Measurements from ENCODE around the gene PEPD. TPM values are rescaled to one million over a fixed set of nuclear protein-coding genes. Genes with fewer than 3 reads are reported as not detected.

Gene PEPD
- total RNA-seq, 1 experiment from 2014 or later = 14.2 TPM

- DNase-seq = no peak
- H3K4me2 ChIP-seq (ENCODE audit: low read depth, low read length, poor library complexity, severe bottlenecking) = no peak overlapping the region
- no peaks in the 10 kb centered on the region for H3K27me3 ChIP-seq (ENCODE audit: low read length)
These were observed 80.9 kb downstream of the PEPD start for GRCh38 chr19:33440682-33441081.

GRCh38 chr19:33440241-33440640, 81.3 kb downstream of the PEPD start:
- H3K27ac ChIP-seq (ENCODE audit: low read length) = no peak overlapping the region
- H3K79me2 ChIP-seq (ENCODE audit: low read length) = no peaks in the 10 kb centered on the region
- H3K9ac ChIP-seq (ENCODE audit: low read length) = no peak overlapping the region
- no peaks in the 10 kb centered on the region for H3K4me1 ChIP-seq (ENCODE audit: low read length)
- H3K36me3 ChIP-seq (ENCODE audit: insufficient read depth, low read length) = no peaks in the 10 kb centered on the region
- no peaks in the 10 kb centered on the region for H4K20me1 ChIP-seq (ENCODE audit: insufficient read depth, low read depth, low read length)
- no peaks in the 10 kb centered on the region for H3K9me3 ChIP-seq (ENCODE audit: low read length)
- DNase-seq = no peak
- no peak overlapping the region for H3K4me2 ChIP-seq (ENCODE audit: low read depth, low read length, poor library complexity, severe bottlenecking)
- H3K27me3 ChIP-seq (ENCODE audit: low read length) = no peaks in the 10 kb centered on the region
- no peaks in the 10 kb centered on the region for H3K9me2 ChIP-seq (replicated peaks; ENCODE audit: insufficient read depth, low read length)
- no peak overlapping the region for H2AFZ ChIP-seq (ENCODE audit: low read length)
- no peak overlapping the region for H3K4me3 ChIP-seq (ENCODE audit: low read length)

More at GRCh38 chr19:33440682-33441081, 80.9 kb downstream of the PEPD start:
- Histone ChIP-seq H2AFZ (ENCODE audit: low read length) (no peak overlapping the region), H3K9me3 (ENCODE audit: low read length) (no peaks in the 10 kb centered on the region), H3K4me1 (ENCODE audit: low read length) (no peaks in the 10 kb centered on the region), H4K20me1 (ENCODE audit: insufficient read depth, low read depth, low read length) (no peaks in the 10 kb centered on the region), H3K9me2 (replicated peaks; ENCODE audit: insufficient read depth, low read length) (no peaks in the 10 kb centered on the region), H3K79me2 (ENCODE audit: low read length) (no peaks in the 10 kb centered on the region), H3K36me3 (ENCODE audit: insufficient read depth, low read length) (no peaks in the 10 kb centered on the region), H3K4me3 (ENCODE audit: low read length) (no peak overlapping the region), H3K9ac (ENCODE audit: low read length) (no peak overlapping the region), H3K27ac (ENCODE audit: low read length) (no peak overlapping the region)

- no peaks in the 10 kb centered on the region for H4K20me1 ChIP-seq (ENCODE audit: insufficient read depth, low read depth, low read length)
- no peaks in the 10 kb centered on the region for H3K27me3 ChIP-seq (ENCODE audit: low read length)
These were observed 82.4 kb downstream of the PEPD start for GRCh38 chr19:33438987-33439781.

GRCh38 chr19:33437821-33438671, 83.5 kb downstream of the PEPD start:
- H3K9me2 ChIP-seq (replicated peaks; ENCODE audit: insufficient read depth, low read length) = no peaks in the 10 kb centered on the region
- H3K9ac ChIP-seq (ENCODE audit: low read length) = no peak overlapping the region
- H3K4me1 ChIP-seq (ENCODE audit: low read length) = no peaks in the 10 kb centered on the region
- no peaks in the 10 kb centered on the region for H3K9me3 ChIP-seq (ENCODE audit: low read length)
- no peak for DNase-seq
- H3K27ac ChIP-seq (ENCODE audit: low read length) = no peak overlapping the region
- no peak overlapping the region for H3K4me3 ChIP-seq (ENCODE audit: low read length)
- no peaks in the 10 kb centered on the region for H3K79me2 ChIP-seq (ENCODE audit: low read length)
- no peak overlapping the region for H3K4me2 ChIP-seq (ENCODE audit: low read depth, low read length, poor library complexity, severe bottlenecking)
- H3K36me3 ChIP-seq (ENCODE audit: insufficient read depth, low read length) = no peaks in the 10 kb centered on the region
- no peaks in the 10 kb centered on the region for H3K27me3 ChIP-seq (ENCODE audit: low read length)
- H4K20me1 ChIP-seq (ENCODE audit: insufficient read depth, low read depth, low read length) = no peaks in the 10 kb centered on the region
- no peak overlapping the region for H2AFZ ChIP-seq (ENCODE audit: low read length)

More at GRCh38 chr19:33438987-33439781, 82.4 kb downstream of the PEPD start:
- H3K9me3 ChIP-seq (ENCODE audit: low read length) = no peaks in the 10 kb centered on the region
- no peak overlapping the region for H3K27ac ChIP-seq (ENCODE audit: low read length)
- no peaks in the 10 kb centered on the region for H3K79me2 ChIP-seq (ENCODE audit: low read length)
- H3K4me1 ChIP-seq (ENCODE audit: low read length) = no peaks in the 10 kb centered on the region
- H3K4me2 ChIP-seq (ENCODE audit: low read depth, low read length, poor library complexity, severe bottlenecking) = no peak overlapping the region
- DNase-seq = no peak
- H3K9ac ChIP-seq (ENCODE audit: low read length) = no peak overlapping the region
- no peaks in the 10 kb centered on the region for H3K36me3 ChIP-seq (ENCODE audit: insufficient read depth, low read length)
- H3K4me3 ChIP-seq (ENCODE audit: low read length) = no peak overlapping the region
- H3K9me2 ChIP-seq (replicated peaks; ENCODE audit: insufficient read depth, low read length) = no peaks in the 10 kb centered on the region
- no peak overlapping the region for H2AFZ ChIP-seq (ENCODE audit: low read length)

- Histone ChIP-seq H3K9me2 (replicated peaks; ENCODE audit: insufficient read depth, low read length) (no peaks in the 10 kb centered on the region), H3K9ac (ENCODE audit: low read length) (no peak overlapping the region), H3K36me3 (ENCODE audit: insufficient read depth, low read length) (no peaks in the 10 kb centered on the region), H3K9me3 (ENCODE audit: low read length) (no peaks in the 10 kb centered on the region), H4K20me1 (ENCODE audit: insufficient read depth, low read depth, low read length) (no peaks in the 10 kb centered on the region), H3K4me3 (ENCODE audit: low read length) (no peak overlapping the region), H3K79me2 (ENCODE audit: low read length) (no peaks in the 10 kb centered on the region), H3K4me1 (ENCODE audit: low read length) (no peaks in the 10 kb centered on the region), H2AFZ (ENCODE audit: low read length) (no peak overlapping the region), H3K27me3 (ENCODE audit: low read length) (no peaks in the 10 kb centered on the region), H3K4me2 (ENCODE audit: low read depth, low read length, poor library complexity, severe bottlenecking) (no peak overlapping the region), H3K27ac (ENCODE audit: low read length) (no peak overlapping the region)
- no peak for DNase-seq
These were observed 84.2 kb downstream of the PEPD start for GRCh38 chr19:33437393-33437820.

- no peak overlapping the region for H3K4me3 ChIP-seq (ENCODE audit: low read length)
- no peaks in the 10 kb centered on the region for H3K9me2 ChIP-seq (replicated peaks; ENCODE audit: insufficient read depth, low read length)
- no peaks in the 10 kb centered on the region for H3K36me3 ChIP-seq (ENCODE audit: insufficient read depth, low read length)
- H2AFZ ChIP-seq (ENCODE audit: low read length) = no peak overlapping the region
- no peaks in the 10 kb centered on the region for H3K27me3 ChIP-seq (ENCODE audit: low read length)
- no peak overlapping the region for H3K4me2 ChIP-seq (ENCODE audit: low read depth, low read length, poor library complexity, severe bottlenecking)
- H4K20me1 ChIP-seq (ENCODE audit: insufficient read depth, low read depth, low read length) = no peaks in the 10 kb centered on the region
- no peaks in the 10 kb centered on the region for H3K9me3 ChIP-seq (ENCODE audit: low read length)
- H3K9ac ChIP-seq (ENCODE audit: low read length) = no peak overlapping the region
- H3K27ac ChIP-seq (ENCODE audit: low read length) = no peak overlapping the region
- H3K4me1 ChIP-seq (ENCODE audit: low read length) = no peaks in the 10 kb centered on the region
- no peaks in the 10 kb centered on the region for H3K79me2 ChIP-seq (ENCODE audit: low read length)
- DNase-seq = no peak
These were observed 84.9 kb downstream of the PEPD start for GRCh38 chr19:33436360-33437345.

GRCh38 chr19:33435706-33436359, 85.8 kb downstream of the PEPD start:
- Histone ChIP-seq H3K4me1 (ENCODE audit: low read length) (no peaks in the 10 kb centered on the region), H4K20me1 (ENCODE audit: insufficient read depth, low read depth, low read length) (no peaks in the 10 kb centered on the region), H3K27ac (ENCODE audit: low read length) (no peak overlapping the region), H2AFZ (ENCODE audit: low read length) (no peak overlapping the region), H3K9me2 (replicated peaks; ENCODE audit: insufficient read depth, low read length) (no peaks in the 10 kb centered on the region), H3K4me3 (ENCODE audit: low read length) (no peak overlapping the region), H3K4me2 (ENCODE audit: low read depth, low read length, poor library complexity, severe bottlenecking) (no peak overlapping the region), H3K9ac (ENCODE audit: low read length) (no peak overlapping the region), H3K9me3 (ENCODE audit: low read length) (no peaks in the 10 kb centered on the region), H3K27me3 (ENCODE audit: low read length) (no peaks in the 10 kb centered on the region), H3K36me3 (ENCODE audit: insufficient read depth, low read length) (no peaks in the 10 kb centered on the region), H3K79me2 (ENCODE audit: low read length) (no peaks in the 10 kb centered on the region)
- no peak for DNase-seq

Data from Karpas-422 (cell line).